K562 (cell line): Measurements from ENCODE around the gene EFNA1. TPM values are rescaled to one million over a fixed set of nuclear protein-coding genes. Genes with fewer than 3 reads are reported as not detected.

Source experiments
- ATF3 ChIP-seq, 2 experiments: fragments of 450-650 bp in 1 of 2; sonication (generic) in 1 of 2; formaldehyde crosslinking in 1 of 2; IDR thresholded peaks in 1 of 2; conservative IDR thresholded peaks in 1 of 2; 2 replicates each; pipeline versions ENCODE4 v1.6.1 to v1.8.1; 2016 to 2023; ENCODE audit warnings: mild to moderate bottlenecking in 2 of 2, moderate library complexity in 2 of 2, inconsistent platforms in 1 of 2, missing genetic modification reagents in 1 of 2
- CREB3L1 ChIP-seq: fragments of 450-650 bp; IDR thresholded peaks from 2 replicates; pipeline ENCODE4 v1.6.1; 2014; ENCODE audit warnings: low read depth, mild to moderate bottlenecking, moderate library complexity, borderline replicate concordance
- E2F4 ChIP-seq: sonication (generic); formaldehyde crosslinking; IDR thresholded peaks from 2 replicates; pipeline ENCODE4 v1.8.0; 2022; ENCODE audit warnings: mild to moderate bottlenecking, low read depth, missing genetic modification reagents
- HDGF ChIP-seq: fragments of 450-650 bp; IDR thresholded peaks from 2 replicates; pipeline ENCODE4 v1.6.1; 2016
- HNRNPK ChIP-seq: fragments of 200-400 bp; formaldehyde crosslinking; IDR thresholded peaks from one replicate; pipeline ENCODE4 v1.6.1; 2018; ENCODE audit warnings: mild to moderate bottlenecking, low read depth, low read length; ENCODE audit not compliant: poor library complexity, severe bottlenecking
- ILK ChIP-seq: fragments of 450-650 bp; IDR thresholded peaks from 2 replicates; pipeline ENCODE4 v1.6.1; 2016; ENCODE audit warnings: missing genetic modification characterization, low read depth, mild to moderate bottlenecking, missing compliant biosample characterization, moderate library complexity, borderline replicate concordance
- PKNOX1 ChIP-seq: fragments of 450-650 bp; IDR thresholded peaks from 2 replicates; pipeline ENCODE4 v1.6.1; 2016
- POLR2A ChIP-seq: fragments of 450-650 bp; conservative IDR thresholded peaks from 2 replicates; pipeline ENCODE4 v1.6.1; 2016
- SIN3A ChIP-seq, 2 experiments: fragments of 150-350 bp in 1 of 2; IDR thresholded peaks; 2 replicates each; pipeline ENCODE4 v1.6.1; 2011 to 2016; ENCODE audit warnings: borderline replicate concordance in 2 of 2, low read depth in 2 of 2, low read length in 2 of 2, mild to moderate bottlenecking in 2 of 2, moderate library complexity in 2 of 2; ENCODE audit not compliant: control insufficient read depth in 1 of 2
- STAT6 ChIP-seq: sonication (generic); formaldehyde crosslinking; IDR thresholded peaks from 2 replicates; pipeline ENCODE4 v1.8.1; 2023; ENCODE audit warnings: mild to moderate bottlenecking, missing genetic modification reagents
- TCFL5 ChIP-seq: fragments of 250-450 bp; sonication (Bioruptor Pico); conservative IDR thresholded peaks from 2 replicates; pipeline ENCODE4 v1.6.1; 2021; ENCODE audit warnings: mild to moderate bottlenecking, moderate library complexity, matching md5 sums
- TFAP4 ChIP-seq: sonication (generic); formaldehyde crosslinking; IDR thresholded peaks from 2 replicates; pipeline ENCODE4 v1.8.0; 2022; ENCODE audit warnings: missing genetic modification reagents, mild to moderate bottlenecking, moderate library complexity, borderline replicate concordance
- USF1 ChIP-seq: sonication (generic); formaldehyde crosslinking; IDR thresholded peaks from 2 replicates; pipeline ENCODE4 v1.9.0; 2022; ENCODE audit warnings: mild to moderate bottlenecking, missing genetic modification reagents
- ZNF24 ChIP-seq: fragments of 450-650 bp; IDR thresholded peaks from 2 replicates; pipeline ENCODE4 v1.6.1; 2016
- ZNF583 ChIP-seq: fragments of 250-450 bp; sonication (Bioruptor Pico); IDR thresholded peaks from 2 replicates; pipeline ENCODE4 v1.4.0; 2020
- ZNF586 ChIP-seq: fragments of 450-650 bp; formaldehyde crosslinking; conservative IDR thresholded peaks from 2 replicates; pipeline ENCODE4 v1.4.0; 2020; ENCODE audit warnings: mild to moderate bottlenecking, moderate library complexity
- polyA plus RNA-seq, 8 experiments: library from polyadenylated mRNA; depleted of rRNA in 4 of 8; stranded (reverse) in 5 of 8; unstranded in 3 of 8; fragments of >200 nt; fragmentation: Nextera tagmentation in 2 of 8; fragmentation: Illumina TruSeq in 1 of 8; extraction: Ambion mirVana in 2 of 8; extraction: Trizol in 1 of 8; gene quantifications; 2 replicates each; pipeline versions ENCODE4 v1.2.1 to v1.2.3, GENCODE V29; 2011 to 2014; ENCODE audit warnings: inconsistent platforms in 1 of 8, missing spikeins in 1 of 8
- total RNA-seq, 7 experiments: library from RNA; depleted of rRNA in 6 of 7; stranded (reverse); fragments of >200 nt in 6 of 7; fragmentation: Illumina TruSeq in 2 of 7; extraction: Trizol in 2 of 7; gene quantifications; 2 replicates each; pipeline versions ENCODE4 v1.2.1 to v1.2.3, GENCODE V29; 2011 to 2021; ENCODE audit warnings: low replicate concordance in 1 of 7

The EFNA1 gene
- total and polyA plus RNA-seq, 9 of the 15 experiments (the other 6 are each of a cell fraction or from before 2014, with no cell fraction given) = 2.1 to 9.3 (median 3.0) TPM

- no peak for TF ChIP-seq TCFL5 (CRISPR knock-in tag)
- TF ChIP-seq HDGF = peak; percentile 38; the same call in 1 of the 2 replicates
- no peak for TF ChIP-seq STAT6 (CRISPR knock-in tag)
- TF ChIP-seq SIN3A (IDR thresholded peaks at IDR 0.05; ENCODE audit: borderline replicate concordance in 2 of 2, control insufficient read depth in 1 of 2, low read depth in 2 of 2, low read length in 2 of 2) = peak; percentile 94 to 95
- TF ChIP-seq PKNOX1 = peak; percentile 78
- no peak for TF ChIP-seq E2F4
- TF ChIP-seq HNRNPK = no peak
- no peak for TF ChIP-seq ILK (tag)
- TF ChIP-seq TFAP4 (CRISPR knock-in tag) = peak; percentile 98
- TF ChIP-seq ZNF24 = no peak
- TF ChIP-seq USF1 (CRISPR knock-in tag) = 0 out of 2 replicates have a peak, but pooled peaks have one; percentile 17
- TF ChIP-seq ZNF586 = no peak
- TF ChIP-seq ZNF583 = no peak
- TF ChIP-seq CREB3L1 = peak; percentile 88; the same call in 1 of the 2 replicates
- TF ChIP-seq POLR2A = no peak
- peak; percentile 55; the same call in 1 of the 2 replicates for TF ChIP-seq ATF3 (IDR thresholded peaks at IDR 0.05)
- 0 out of 2 replicates have a peak, but pooled peaks have one; percentile 35 for TF ChIP-seq ATF3 (CRISPR knock-in tag; conservative IDR thresholded peaks at IDR 0.05)
Measured at GRCh38 chr1:155134880-155135414, 7.3 kb downstream of the EFNA1 start (continued).
